GM18867 (cell line): Measurements from ENCODE around the gene SLC25A39.
"Not testable (repeated sequence)": the region's sequence is repeated elsewhere in the genome, so short reads cannot be mapped to it uniquely, and the experiment has no call there.

Experiments
- ATAC-seq: cut with Tn5 transposase; IDR thresholded peaks from one replicate; pipeline ENCODE4 v1.9.1; 2021; ENCODE audit warnings: mild to moderate bottlenecking, moderate library complexity; ENCODE audit not compliant: unreplicated experiment

SLC25A39 gene

DNA sequence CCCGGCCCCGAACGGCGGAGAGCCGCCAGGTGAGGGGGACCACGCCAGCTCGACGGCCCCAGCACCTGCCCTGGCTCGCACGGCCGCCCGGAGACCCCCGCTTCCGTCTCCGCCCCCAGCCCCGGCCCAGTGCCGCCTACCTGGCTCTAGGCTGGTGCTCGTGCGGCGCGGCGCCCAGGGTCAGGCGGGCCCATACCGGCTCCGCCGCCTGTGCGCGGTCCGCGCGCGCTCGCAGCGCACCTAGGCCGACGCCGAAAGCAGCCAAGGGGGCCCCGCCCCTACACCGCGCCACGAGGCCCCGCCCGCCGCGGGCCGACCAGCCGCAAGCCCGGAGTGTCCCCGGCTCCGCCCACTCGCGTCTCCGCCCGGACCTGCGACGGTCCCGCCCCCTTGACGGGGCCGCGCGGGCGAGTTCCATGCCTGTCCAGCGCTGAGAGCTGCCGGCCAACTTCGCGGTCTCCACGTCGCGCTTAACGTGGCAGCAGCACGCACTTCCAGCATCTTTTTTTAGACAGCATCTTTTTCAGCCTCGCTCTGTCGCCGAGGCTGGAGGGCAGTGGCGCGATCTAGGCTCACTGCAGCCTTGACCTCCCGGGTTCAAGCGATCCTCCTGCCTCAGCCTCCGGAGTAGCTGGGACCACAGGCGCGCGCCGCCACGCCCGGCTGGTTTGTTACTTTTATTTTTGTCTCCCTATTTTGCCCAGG is at the start of gene SLC25A39:
Gene SLC25A39, minus strand, starts transcription at position 253 of the 705 bp plus-strand sequence. CDS start 1,261 bp downstream, outside the sequence.
- ATAC-seq, result peak; percentile 71

DNA sequence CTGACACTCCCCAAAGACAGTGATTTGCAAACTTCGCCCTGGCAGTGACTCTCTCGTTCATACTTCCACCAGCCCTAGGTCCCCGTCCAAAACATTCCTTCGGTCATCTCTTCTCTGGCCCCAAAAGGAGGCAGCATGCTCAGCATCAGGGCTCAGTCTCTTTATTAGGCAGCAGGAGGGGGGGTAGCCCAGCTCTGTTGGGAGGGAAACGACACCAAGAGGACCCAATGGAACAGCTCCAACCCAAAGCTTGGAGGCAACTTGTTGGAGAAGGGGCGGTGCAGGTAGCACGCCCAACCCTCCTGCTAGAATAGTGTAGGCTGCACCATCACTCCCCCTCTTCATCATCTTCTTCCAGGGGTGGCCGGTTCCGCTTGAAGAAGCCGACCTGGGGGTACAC is 47.4 kb upstream of the SLC25A39 start:
- ATAC-seq, result no peak

DNA sequence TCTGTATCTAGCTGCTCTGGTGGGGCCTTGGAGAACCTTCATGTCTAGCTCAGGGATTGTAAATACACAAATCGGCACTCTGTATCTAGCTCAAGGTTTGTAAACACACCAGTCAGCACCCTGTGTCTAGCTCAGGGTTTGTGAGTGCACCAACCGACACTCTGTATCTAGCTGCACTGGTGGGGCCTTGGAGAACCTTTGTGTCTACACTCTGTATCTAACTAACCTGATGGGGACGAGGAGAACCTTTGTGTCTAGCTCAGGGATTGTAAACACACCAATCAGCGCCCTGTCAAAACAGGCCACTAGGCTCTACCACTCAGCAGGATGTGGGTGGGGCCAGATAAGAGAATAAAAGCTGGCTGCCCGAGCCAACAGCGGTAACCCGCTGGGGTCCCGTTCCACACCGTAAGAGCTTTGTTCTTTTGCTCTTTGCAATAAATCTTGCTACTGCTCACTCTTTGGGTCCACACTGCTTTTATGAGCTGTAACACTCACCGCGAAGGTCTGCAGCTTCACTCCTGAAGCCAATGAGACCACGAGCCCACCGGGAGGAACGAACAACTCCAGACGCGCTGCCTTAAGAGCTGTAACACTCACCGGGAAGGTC is 44.9 kb upstream of the SLC25A39 start:
- ATAC-seq, result not testable (repeated sequence)

DNA sequence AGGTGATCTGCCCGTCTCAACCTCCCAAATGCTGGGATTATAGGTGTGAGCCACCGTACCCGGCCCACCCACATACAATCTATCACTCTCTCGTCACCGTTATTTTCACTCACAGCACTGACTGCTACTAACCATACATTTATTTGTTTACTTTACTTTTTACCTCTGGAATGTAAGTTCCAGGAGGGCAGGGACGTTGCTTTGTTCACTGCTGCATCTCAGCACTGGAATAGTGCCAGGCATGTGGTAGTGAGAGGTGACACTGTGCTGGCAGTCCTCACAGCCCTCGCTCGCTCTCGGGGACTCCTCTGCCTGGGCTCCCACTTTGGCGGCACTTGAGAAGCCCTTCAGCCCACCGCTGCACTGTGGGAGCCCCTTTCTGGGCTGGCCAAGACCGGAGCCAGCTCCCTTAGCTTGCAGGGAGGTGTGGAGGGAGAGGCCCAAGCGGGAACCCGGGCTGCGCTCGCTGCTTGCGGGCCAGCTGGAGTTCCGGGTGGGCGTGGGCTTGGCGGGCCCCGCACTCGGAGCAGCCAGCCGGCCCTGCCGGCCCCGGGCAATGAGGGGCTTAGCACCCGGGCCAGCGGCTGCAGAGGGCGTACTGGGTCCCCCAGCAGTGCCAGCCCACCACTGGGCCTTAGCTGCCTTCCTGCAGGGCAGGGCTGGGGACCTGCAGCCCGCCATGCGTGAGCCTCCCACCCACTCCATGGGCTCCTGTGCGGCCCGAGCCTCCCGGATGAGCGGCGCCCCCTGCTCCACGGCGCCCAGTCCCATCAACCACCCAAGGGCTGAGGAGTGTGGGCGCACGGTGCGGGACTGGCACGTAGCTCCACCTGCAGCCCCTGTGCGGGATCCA is 44.0 kb upstream of the SLC25A39 start:
- ATAC-seq, result not testable (repeated sequence)

DNA sequence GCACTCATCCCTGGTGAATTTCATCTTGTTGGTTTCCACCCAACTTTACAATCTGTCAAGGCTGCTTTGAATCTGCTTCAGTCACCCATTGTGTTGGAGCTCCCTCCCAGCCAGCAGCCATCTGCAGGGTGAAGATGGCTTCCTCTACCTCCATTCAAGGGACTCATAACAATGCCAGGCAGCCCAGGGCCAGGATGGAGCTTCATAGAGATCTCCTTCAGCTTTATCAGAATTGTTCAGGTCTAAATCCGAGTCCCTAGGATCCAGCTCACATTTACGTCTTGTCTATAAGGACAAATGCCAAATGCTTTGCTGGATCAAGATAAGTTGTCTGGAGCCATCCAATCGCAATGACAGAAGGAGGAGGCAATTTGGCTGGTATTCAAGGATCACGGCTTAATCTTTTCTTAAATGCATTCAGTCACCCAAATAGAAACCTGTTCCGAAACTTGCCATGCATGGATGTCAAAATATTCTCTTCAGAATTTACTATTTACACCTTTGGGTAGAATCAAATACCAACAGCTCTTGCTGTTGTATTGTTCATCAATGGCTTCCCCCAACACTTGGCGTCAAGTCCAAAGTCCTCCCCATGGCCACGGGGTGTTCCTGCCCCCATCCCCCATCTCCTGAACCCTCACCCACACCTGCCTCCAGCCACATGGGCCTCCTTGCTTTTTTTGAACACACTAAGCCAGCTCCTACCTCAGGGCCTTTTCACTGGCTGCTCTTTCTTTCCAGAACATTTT is 42.8 kb upstream of the SLC25A39 start:
- no peak for ATAC-seq

DNA sequence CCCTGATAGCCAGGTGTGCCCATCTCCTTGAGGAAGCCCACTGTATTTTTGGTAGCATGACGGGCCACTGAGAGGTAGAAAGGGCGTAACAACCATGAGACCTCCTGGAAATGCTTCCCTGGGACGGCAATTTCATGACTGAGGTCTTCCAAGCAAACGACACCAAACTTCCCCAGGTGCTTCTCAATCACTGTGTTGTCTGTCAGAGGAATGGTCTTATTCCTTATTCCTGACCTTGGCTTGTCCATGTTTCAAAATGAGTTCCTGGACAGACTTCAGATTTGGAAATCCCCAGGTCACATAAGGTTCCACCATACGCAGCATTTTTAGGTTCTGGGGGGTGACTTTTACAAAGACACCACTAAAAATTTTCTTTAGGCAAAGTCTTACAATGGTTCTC is 40.4 kb upstream of the SLC25A39 start:
- ATAC-seq, result not testable (repeated sequence)

- peak; percentile 48 for ATAC-seq
These were observed 39.1 kb upstream of the SLC25A39 start, which contains the start of gene FAM171A2 for GRCh38 chr17:44363613-44364159. Gene FAM171A2 (minus strand): TSS chr17:44363853. CDS start chr17:44363714, 139 bp downstream.

- no peak for ATAC-seq
These were observed 38.5 kb upstream of the SLC25A39 start for GRCh38 chr17:44362949-44363612.

DNA sequence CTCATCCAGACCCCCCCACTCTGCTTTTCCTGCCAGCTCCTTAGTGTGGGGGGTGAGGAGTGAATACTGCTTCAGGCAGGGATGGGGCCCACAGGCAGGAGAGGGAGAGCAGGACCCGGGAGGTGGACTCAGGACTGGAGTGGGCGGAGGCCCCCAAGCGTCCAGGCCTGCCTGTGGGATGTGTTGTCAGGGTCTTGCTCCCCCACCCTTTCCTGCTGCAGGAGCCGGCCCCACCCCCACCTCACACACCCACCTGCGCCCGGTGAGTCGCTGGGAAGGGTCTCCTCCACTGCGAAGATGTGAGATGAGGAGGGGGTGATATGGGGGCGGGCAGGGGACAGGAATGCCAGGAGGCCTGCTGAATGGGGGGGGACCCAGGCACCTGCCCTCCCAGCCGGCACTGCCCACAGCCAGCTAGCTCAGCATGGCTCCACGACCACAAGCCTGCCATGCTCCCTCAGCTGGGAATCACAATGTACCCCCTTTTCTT is 37.9 kb upstream of the SLC25A39 start:
- no peak for ATAC-seq

- no peak for ATAC-seq
These were observed 37.0 kb upstream of the SLC25A39 start for GRCh38 chr17:44361292-44362260.

GRCh38 chr17:44360826-44361225 is 36.2 kb upstream of the SLC25A39 start:
- no peak for ATAC-seq

- no peak for ATAC-seq
These were observed 35.5 kb upstream of the SLC25A39 start for GRCh38 chr17:44360144-44360533.

DNA sequence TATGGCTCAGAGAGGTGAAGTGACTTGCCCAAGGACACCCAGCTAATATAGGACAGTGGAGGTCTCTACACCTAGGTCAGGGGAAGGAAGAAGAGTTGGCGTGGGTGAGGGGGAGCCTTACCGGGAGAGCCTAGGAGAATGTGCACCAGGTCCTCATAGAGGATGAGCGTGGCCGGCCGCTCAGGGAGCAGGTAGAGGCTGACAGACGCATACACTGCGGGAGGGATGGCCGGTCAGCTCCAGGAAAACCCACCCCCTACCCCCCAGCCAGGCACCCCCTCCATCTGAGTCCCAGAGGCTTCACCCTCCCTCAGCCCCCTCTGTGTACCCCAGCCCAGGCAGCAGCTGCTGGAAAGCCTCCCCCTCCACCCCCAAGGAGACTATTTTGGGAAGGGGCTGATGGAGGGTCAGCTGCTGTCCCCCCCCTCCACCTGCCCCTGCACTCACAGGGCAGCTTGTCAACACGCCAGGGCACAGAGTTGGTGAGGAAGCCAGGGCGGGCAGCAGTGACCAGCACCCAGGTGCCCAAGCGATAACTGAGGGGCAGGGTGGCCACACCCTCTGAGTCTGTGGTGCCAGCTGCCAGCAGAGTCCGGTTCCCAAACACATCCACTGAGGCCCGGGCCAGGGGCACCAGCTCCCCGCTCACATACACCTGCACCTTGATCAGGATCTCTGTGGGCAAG is 35.0 kb upstream of the SLC25A39 start:
- ATAC-seq, result no peak

GRCh38 chr17:44359006-44359405 is 34.4 kb upstream of the SLC25A39 start:
- no peak for ATAC-seq

- ATAC-seq, result no peak
These were observed 33.4 kb upstream of the SLC25A39 start for GRCh38 chr17:44358066-44358465.

DNA sequence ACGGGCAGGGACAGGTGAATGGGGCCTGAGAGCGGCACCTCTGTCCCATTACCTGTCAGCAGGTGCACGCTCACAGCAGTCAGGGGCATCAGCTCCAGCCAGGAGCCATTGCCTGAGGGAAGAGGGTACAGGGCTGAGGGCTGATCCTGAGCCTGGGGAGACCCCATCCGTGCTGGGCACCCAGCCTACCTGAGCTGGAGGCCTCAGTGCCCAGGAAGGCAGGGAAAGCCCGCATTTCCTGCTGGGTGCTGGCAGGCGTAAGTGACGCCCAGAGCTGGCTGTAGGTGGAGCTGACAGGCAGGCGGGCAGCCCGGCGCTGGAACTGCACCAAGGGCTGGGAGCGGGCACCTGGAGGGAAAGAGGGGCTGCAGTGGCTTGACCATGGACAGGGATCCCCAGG is 31.6 kb upstream of the SLC25A39 start:
- no peak for ATAC-seq

DNA sequence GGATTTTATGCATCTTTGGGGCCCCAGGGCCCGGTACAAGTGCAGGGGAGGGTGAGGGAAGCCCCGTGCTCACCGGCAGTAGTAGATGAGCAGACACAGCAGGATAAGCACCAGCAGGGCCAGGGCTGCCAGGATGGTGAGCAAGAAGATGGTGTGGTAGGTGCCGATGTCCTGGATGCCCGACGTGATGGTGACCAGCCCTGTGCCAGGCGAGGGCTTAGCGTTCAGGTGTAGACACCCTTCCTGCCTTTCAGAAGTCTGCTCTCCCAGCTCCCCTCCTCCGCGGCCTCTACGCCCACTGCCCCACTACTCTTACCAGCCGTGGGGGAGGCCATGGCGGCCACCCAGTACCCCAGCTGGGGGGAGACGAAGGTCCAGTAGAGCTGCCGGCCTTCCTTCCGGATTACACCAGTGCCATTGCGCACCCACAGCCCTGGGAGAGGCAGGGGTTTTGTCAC is 31.0 kb upstream of the SLC25A39 start:
- no peak for ATAC-seq
